Measurements from ENCODE around the gene FAT1.

GRCh38 chr4:186760576-186760975 is 36.9 kb upstream of the FAT1 start:
- TF ChIP-seq CTCF (IDR thresholded peaks at IDR 0.05): no peak
- no peak for TF ChIP-seq POLR2A (IDR thresholded peaks at IDR 0.05)
- TF ChIP-seq POLR2AphosphoS5 (IDR thresholded peaks at IDR 0.05): no peak
